Activated CD8-positive, alpha-beta memory T cell treated with anti-CD3 and anti-CD28 coated beads, Interleukin-2, amount 50 U/mL, for 48 hours (primary cell): ENCODE measurements around the gene PDE11A.
A peak's percentile ranks its signal among the peaks of the same experiment; 100 is the strongest.

Experiments used
- DNase-seq: peaks from one replicate; pipeline ENCODE4 v3.0.0-alpha.2; 2020

PDE11A gene

DNA sequence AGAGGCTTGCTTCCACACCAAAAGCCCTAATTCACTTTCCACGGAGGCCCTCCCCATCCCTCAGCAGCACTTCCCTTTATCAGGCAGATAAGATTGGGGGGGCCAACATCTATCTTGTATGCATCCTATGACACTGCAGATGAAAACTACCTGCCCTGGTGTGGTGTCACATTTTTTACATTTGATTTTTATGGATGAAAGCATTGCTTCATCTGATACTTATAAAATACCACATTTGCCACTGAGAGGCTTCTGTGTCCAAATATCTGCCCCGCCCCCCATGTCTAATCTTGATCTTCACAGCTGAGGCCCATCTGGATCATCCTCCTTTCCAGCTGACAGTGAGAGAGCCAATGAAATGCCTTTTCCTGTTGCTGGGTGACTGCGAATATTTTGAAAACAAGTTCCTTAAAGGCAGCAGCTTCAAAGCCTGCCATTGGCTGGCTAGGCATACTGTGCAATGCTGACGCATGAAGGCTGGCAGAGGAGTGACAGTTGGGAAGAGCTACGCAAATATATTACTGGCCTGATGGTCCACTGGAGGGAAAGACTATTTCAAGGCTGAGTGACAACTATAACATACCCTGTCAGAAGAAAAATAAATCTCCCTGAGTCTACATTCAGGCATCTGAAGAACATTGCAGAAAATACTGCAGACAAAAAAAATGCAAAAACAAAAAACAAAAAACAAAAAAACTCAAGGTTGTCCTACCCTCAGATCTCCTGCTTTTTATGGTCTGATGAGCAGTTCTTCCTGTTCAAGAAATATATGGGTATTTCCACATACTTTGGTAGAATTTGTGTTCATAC lies 318.7 kb downstream of the PDE11A start:
- DNase-seq = no peak

DNA sequence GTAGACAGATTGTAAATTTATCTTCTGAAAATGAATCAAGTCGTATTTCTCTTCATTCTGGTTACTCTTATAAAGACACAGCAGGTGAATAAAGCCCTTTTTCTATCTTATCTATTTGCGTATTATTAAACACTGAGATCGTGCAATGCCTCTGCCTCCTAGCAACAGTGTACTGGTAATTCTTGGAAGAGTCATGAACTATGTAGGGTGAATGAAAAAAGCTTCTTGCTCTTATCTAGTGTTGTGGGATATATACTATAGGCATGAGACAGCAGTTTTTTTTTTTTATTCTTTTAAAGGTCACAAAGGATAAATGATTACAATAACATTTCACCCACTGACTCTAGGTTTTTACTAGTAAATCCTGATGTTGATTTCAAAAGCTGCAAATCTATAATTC lies 324.2 kb downstream of the PDE11A start:
- no peak for DNase-seq

DNA sequence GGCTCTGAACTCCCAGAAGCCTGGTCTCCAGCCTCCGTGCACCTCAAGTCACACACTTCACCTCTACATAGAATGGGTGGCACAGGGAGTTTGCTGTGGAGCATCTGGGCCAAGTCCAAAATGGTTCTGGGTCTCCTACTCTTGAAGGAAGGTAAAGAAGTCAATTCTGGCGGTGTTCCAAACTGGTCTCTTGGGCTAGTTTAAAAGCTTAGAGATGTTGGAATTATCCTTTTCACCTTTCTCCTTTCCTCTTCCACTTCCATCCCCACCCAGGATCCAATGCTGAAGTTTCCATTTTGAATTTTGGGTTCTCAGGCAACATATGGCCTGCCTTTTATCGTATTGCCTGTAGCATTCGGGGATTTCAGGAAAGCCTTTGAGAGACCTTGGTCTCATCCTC lies 325.2 kb downstream of the PDE11A start:
- DNase-seq = no peak

DNA sequence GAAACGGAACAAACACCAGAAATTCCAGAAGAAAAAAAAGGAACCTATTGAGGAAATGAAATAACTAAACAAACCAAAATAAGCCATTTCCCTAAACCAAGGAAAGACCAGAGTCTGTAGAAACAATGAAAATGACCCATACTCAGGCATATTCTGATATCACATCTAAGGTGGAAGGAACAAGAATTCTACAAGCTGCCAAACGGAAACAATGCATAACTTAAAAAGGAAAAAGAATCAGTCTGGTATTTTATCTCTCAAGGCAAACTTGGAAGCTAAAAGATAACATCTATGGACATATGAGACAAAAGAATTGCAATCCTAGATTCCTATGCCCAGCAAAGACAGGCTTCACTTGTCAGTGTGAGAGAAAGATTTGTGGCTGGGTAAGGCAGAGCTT lies 326.2 kb downstream of the PDE11A start:
- no peak for DNase-seq

DNA sequence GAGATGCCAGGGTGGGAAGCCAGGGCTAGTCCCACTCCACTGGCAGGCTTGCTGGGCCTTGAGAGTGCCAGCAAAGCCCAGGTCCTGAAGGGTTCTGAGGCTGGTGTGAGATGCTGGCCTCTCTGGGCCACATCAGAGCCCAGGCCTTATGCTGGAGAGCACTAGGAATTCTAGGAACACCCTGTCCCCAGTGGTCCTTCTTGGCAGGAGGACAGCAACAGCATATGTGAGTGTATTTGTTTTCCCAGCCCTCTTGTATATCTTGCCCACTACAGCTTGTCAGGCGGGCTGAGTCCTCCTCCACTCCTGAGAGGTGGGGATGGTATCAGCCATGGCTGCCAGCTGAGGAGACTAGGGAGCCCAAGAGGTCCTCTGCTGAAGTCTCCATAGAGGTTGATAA lies 327.0 kb downstream of the PDE11A start:
- no peak for DNase-seq

DNA sequence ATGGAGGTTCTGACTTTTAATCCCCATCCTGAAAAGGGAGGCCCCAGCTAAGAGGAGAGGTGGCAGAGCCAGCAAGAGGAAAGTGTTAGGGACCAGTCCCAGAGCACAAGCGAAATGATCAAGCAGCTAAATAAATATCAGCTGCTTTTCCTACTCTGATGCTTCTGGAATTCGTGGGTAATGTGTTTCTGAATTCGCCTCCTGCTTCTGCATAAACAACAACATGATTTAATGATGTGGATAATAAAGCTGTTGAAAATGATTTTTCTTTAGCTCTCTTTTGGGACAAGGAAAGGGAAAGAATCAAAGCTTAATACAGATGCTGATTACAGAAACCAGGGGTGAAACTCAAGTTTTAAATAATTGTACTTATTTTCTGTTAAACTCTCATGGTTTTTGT lies 329.7 kb downstream of the PDE11A start:
- DNase-seq = no peak

DNA sequence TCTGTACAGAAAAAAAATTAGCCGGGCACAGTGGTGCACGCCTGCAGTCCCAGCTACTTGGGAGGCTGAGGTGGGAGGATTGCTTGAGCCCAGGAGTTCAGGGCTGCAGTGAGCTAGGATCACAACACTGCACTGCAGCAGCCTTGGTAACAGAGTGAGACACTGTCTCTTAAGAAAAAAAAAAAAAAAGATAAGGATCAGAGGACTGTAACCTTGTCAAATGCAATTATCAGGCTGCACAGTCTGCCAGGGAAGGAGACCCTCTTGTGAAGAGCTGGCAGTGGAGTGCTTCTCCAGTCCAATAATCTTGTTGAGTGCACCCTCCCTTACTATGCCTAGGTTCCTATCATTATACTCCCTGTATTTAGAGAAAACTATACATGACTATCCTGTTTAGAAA lies 330.7 kb downstream of the PDE11A start:
- no peak for DNase-seq

DNA sequence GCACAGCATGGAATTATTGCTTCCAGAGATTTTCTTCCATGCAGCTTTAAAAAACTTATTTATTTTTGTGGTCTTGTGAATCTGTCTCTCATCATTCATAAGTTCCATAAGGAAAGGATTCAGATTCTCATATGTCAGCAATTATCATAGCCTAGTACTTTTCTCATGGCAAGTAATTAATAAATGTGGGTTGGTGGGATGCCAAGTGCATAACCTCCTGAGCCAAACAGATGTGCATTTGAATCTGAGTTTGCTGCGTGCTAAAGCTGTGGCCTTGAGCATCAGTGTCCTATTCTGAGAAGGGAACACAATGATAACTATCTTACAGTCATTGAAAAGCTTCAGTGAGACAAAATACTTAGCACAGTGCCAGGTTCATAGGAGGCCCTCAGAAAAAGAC lies 331.9 kb downstream of the PDE11A start:
- DNase-seq = no peak

DNA sequence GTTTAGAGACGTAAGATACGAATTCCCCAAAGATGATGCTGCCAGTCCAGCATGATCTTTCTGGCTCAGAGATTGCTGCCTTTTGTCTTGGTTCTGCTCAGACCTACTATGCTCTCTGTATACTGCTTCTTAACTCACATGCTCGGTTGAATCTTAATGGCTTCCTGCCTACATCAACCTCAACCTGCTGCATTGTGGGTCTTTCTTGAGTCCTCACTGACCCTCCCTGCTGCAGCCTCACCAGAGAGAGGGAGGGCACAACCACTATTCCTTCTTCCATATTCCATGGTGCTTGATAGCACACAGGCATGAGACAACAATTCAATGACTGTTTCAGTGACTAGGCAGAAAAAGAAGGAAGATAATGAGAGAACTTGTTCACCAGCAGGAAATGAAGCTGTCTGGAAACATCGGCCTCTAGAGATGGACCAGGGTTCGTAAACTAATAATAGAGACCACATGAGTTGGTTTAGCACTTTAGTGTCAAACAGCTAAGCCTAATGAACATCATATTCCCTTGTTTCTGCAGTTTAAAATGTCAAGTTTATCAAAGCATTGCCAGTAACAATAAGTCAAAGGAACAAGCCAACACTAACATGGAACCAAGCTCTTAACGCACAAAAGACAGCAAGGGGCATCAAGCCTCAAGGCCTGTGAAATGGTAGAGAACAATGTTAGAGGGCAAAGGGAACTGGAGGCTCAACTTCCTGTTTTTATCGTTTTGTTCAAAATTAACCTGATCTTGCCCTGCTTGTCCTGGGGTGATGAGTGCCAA lies 333.9 kb downstream of the PDE11A start:
- no peak for DNase-seq

DNA sequence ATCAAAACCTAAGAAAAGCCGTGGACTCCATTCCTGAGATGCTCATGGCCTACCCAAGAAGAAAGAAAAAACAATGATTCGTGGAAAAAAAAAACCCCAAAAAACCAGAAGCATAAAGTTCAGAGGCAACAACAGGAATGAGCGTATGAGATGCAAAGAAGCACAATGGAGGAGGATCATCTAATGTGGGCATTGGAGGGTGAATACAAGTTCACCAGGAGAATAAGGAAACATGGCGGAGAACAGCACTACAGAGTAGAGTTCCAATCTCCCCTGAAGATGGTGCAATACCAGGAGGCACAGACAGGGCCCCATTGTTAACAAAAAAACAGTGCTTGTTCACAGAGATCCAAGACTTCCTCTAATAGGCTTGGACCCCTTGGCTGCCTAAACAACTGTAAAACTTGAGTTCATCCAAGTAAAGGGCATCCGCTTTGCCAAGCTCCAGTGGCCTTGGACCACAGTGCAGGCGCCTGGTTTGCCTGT lies 337.2 kb downstream of the PDE11A start:
- no peak for DNase-seq

DNA sequence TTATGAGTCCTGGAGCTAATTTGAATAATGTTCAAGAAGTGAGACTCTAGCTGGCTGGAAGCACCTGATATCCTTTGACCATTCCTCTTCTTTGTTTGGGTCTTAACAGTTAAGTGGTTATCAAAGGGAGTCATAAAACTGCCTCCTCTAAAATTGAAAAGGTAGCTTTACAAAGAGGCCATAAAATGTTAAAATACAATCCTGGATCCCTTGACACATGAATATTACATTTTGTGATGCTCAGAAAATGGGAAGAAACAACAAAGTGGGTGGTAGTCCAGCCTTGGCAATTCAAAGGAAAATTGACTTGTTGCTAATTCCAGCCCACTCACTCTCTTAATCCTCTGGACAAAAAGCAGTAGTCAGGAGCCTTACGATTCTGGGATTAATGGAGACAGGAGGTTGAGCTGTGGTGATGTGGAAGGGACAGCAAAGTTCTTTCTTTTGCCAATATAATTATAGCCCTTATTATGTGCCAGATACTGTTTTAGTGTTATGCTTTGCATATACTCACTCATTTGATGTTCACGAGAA lies 339.2 kb downstream of the PDE11A start:
- DNase-seq = no peak

DNA sequence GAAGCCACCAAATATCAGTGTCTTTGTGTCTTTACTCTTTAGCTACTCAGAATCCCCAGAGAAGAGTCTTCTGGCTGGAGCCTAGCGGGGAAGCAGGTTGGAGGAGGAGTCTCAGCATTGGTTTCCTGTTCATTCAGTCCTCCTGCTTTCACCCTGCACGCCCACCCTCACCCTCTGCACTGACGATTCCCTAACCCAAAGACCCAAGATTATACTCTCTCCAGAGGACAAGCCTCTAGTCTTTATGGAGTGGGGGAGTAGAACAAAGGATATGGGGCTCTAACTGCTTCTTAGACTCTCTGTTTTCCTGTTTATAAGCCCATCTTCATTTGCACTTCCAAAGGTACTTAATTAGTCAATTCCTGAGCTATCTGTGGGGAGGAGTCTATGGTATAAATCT lies 341.2 kb downstream of the PDE11A start:
- no peak for DNase-seq

DNA sequence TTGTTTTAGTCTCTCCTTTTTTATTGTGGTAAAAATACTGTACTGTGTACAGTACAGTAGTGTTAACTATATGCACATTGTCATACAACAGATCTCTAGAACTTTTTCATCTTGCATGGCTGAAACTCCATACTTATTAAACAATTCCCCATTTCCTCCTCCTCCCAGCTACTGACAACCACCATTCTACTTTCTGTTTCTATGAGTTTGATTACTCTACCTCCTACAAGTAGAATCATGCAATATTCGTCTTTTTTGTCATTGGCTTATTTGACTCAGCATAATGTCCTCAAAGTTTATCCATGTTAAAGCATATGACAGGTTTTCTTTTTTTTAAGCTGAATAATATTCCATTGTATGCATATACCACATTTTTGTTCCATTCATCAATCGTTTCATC lies 341.8 kb downstream of the PDE11A start:
- DNase-seq = no peak

DNA sequence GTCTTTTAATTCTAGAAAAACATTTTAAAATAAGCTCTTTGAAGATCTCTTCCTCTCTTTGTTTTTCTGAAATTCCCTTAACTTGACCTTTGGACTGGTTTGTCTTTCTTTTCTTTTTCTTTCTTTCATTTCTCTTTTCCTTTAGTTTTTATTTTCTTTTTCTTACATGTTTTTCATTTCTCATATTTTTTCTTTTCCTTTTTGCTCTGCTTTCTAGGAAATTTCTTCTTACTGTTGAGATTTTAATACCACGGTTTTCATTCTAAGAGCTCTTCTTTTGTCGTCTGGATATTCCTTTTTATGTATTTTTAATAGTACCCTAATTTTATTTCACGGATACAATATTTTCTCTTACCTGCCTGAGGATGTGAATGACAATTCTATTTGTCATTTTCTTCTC lies 342.2 kb downstream of the PDE11A start:
- no peak for DNase-seq

DNA sequence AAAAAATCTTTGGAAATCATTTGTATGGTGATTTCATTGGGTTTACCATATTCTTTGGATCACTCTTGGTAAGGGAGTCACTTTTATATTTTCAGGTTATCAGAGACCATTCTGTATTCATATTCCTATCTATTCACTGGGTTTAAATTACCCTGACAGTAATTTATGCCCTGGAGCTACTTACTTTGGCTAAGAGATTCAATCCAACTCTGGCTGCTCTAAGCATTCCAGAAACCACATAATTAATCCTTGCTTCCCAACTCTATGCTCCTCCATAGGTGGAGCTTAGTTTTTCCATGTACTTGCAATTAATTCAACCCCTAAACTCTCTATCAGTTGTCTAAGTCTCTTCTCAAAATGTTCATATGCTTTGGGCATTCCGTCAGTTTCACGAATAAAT lies 343.7 kb downstream of the PDE11A start:
- DNase-seq = no peak

DNA sequence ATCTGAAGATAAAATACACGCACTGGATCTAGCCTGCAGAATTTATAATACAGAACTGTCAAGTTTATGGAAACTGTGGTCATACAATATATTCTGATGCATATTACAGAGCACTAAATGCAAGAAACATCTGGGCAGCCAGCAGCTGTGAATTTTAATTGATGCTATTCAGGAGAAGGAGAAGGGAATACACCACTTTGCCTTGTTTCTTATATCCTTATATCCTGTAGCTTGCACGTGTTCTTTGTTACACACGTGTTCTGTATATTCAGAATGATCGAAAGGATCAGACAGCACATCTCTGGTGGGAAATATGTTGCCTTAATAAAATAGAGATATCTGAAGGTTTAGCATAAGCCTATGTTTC lies 344.2 kb downstream of the PDE11A start:
- DNase-seq = no peak

DNA sequence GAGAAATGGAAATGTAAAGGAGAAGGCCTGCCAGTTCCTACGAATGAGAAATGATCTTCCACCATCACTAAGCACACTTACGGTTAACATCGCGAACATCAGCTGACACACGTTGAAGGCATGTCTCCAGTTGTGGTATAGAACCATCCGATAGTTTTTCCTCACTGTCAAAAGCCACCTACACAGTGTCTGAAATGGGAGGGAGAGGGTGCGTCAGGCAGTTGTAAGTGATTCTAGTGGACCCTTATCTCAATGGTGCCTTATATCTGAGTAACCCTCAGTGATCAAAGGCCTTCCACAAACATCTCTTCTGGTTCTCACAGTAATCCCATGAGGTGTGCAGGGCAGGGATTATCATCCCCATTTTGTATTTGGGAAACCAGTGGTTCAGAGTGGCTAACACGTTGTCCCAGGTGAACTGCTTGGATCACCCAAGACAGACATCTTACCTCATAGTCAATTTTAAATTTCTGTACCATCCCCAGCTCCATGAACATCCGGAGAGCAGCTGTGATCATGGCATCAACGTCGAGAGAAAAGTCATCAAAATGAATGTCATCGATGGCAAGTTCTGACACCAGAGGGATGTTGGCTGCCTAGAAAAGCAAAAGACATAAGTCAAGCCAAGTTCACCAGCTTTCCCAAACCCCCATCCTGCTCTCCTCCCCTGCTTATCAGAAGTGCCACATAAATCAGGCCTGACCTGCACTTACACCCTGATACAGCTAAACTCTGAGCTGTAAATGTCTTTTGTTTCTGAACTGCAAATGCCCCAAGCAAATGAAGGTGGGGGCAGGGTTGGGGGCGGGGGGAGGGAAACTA lies 344.8 kb downstream of the PDE11A start:
- DNase-seq = no peak

DNA sequence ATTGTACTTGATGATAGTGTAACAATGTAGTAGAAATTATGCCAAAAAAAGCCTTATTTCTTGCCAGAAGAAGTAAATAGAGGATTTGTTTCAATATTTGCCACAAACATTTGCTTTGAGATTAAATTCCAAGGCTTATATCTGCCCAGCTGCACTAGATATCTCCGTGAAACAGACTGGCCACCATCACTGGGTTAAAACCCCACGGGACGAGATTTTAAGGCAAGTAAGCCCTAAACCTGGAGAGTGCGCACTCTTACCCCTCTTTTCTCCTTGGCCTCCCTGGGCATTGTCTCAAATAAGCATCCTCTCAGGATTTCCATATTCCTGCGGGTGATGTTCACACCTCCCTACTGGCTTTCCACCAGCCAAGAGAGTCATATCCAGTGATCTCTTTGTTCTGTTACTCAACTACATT lies 345.6 kb downstream of the PDE11A start:
- no peak for DNase-seq

DNA sequence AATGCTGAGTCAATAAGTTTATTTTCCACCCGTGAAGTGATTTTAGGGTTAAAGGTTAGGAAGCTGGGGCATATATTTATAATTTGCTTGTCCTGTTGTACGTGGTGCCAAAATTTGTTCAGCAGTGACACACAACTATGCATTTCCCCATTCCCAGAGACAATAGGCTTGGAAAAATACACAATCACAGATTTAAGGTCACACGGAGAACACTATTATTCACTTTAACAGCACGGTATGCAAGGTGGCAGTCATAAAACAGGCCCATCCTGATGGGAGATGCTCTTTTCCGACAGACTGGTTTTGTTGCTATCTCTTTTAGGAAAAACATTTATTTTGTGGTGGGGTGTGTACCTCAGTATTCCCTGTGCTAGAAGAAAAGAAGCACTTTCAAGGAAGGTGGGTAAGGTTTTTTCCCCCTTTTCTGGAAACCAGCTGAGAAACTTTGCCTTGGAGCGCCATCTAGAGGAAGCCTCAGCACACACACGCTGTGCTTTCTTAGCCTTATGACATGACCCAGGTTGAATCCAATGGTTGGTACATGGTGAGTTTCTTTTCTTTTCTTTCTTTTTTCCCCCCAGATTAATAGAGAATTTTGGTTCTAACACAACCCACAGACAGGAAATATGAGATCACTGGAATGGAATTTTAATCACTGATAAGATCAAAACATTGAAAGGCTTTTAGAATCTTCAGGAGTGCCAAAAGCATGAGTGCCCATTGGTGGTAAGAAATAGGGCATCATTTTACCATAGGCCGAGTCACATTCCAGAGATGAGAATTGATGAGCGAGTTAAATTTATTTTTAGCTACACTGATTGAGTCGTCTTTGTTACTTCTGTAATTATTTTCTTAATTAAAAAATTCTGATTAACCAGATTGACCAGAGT lies 347.9 kb downstream of the PDE11A start:
- peak; percentile 64 for DNase-seq

DNA sequence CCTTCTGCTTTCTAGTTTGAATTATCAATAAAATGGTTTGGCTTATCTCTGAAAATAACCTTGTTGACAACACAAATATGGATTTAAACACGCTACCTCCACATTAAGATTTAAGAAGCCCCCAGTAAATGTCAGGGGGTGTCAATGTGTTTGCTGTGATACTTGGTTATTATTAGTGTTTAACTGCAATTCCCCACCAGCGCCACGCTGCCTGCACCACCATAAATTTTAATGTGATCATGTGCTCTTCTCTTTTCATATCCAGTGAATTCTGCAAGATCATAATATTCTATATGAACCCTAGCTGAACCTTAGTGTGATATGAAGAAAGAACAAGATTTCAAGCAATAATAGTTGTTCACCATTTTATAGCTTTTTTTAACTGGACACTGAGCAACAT lies 349.3 kb downstream of the PDE11A start:
- no peak for DNase-seq

DNA sequence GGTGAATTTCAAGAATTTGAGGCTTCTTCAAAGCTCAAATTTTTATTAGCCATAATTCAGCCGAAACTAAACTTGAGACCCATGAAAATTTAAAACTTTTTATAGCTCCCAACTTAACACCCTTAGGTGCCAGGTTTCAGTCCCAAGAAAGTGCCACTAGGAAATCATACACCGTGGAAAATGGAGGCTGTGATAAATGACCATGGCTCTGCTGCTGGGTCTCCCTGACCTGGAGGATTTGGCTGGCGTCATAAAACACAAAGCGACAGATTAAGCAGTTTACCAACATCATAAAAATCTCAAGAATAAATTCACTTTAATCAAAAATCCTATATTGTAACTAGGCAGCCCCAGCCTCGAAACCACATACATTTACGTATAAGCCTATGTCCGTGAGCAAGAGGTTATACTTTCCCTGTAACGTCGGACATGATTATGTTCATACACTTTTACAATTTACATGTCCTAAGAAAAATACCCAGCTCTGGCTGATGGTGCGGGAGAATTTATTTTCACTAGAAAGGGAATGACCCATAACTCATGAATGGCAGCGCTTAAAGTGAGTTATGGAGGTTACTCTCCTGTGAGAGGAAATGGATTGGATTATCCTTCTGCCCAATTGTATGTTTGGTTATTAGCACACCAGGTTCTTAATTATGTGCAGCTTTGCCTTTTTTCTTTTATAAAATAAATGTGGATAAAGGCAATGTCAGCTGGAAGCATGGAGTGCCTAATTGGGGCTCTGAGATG lies 350.6 kb downstream of the PDE11A start:
- DNase-seq = no peak
